Gastroesophageal sphincter (tissue), 3 donors: ENCODE data around the gene TENM3.

Experiments
- CTCF ChIP-seq, 4 experiments: fragments of 200-600 bp in 2 of 4; fragments of 450-650 bp in 2 of 4; sonication (generic) in 1 of 4; IDR thresholded peaks; one replicate each; pipeline ENCODE4 v1.5.1; 2017 to 2019; ENCODE audit warnings: antibody characterized with exemption in 4 of 4, mild to moderate bottlenecking in 2 of 4, moderate library complexity in 2 of 4
- POLR2A ChIP-seq, 2 donors: fragments of 450-650 bp; IDR thresholded peaks; one replicate each; pipeline ENCODE4 v1.6.1; 2017; ENCODE audit warnings: antibody characterized with exemption in 2 of 2, mild to moderate bottlenecking in 2 of 2, moderate library complexity in 1 of 2
- POLR2AphosphoS5 ChIP-seq: sonication (generic); formaldehyde crosslinking; IDR thresholded peaks from one replicate; pipeline ENCODE4 v1.6.1; 2017; ENCODE audit warnings: antibody characterized with exemption

GRCh38 chr4:182810103-182810615 is 567.0 kb downstream of the TENM3 start:
- TF ChIP-seq CTCF (IDR thresholded peaks at IDR 0.05), result no peak
- no peak for TF ChIP-seq POLR2AphosphoS5
- no peak for TF ChIP-seq POLR2A (IDR thresholded peaks at IDR 0.05)
